K562 (cell line): ENCODE data around the gene KCNG4. TPM values are rescaled to one million over a fixed set of nuclear protein-coding genes. Genes with fewer than 3 reads are reported as not detected.

Experiments used
- BHLHE40 ChIP-seq: IDR thresholded peaks from 2 replicates; pipeline ENCODE4 v1.6.1; 2011; ENCODE audit warnings: low read length, improper control_type of control experiment
- CBX5 ChIP-seq: IDR thresholded peaks from 2 replicates; pipeline ENCODE4 v1.6.1; 2014; ENCODE audit warnings: low read depth, borderline replicate concordance
- DLX4 ChIP-seq: fragments of 250-450 bp; sonication (Bioruptor Pico); IDR thresholded peaks from 2 replicates; pipeline ENCODE4 v1.6.1; 2021; ENCODE audit warnings: mild to moderate bottlenecking
- E2F1 ChIP-seq: sonication (generic); formaldehyde crosslinking; IDR thresholded peaks from 2 replicates; pipeline ENCODE4 v1.8.1; 2023; ENCODE audit warnings: mild to moderate bottlenecking, missing genetic modification reagents, moderate library complexity
- HBP1 ChIP-seq: fragments of 450-650 bp; formaldehyde crosslinking; IDR thresholded peaks from 2 replicates; pipeline ENCODE4 v1.4.0; 2022; ENCODE audit warnings: missing genetic modification characterization
- JUNB ChIP-seq: fragments of 450-650 bp; formaldehyde crosslinking; conservative IDR thresholded peaks from 2 replicates; pipeline ENCODE4 v1.4.0; 2020; ENCODE audit warnings: mild to moderate bottlenecking
- POLR2H ChIP-seq: IDR thresholded peaks from 2 replicates; pipeline ENCODE4 v1.6.1; 2016; ENCODE audit warnings: missing genetic modification characterization, low read depth, mild to moderate bottlenecking, control low read depth, missing compliant biosample characterization, moderate library complexity
- RBFOX2 ChIP-seq: fragments of 200-400 bp; formaldehyde crosslinking; IDR thresholded peaks from 2 replicates; pipeline ENCODE4 v1.6.1; 2017; ENCODE audit warnings: low read depth, mild to moderate bottlenecking, low read length, moderate library complexity
- RCOR1 ChIP-seq, 2 experiments: IDR thresholded peaks; 2 replicates each; pipeline ENCODE4 v1.6.1; 2012; ENCODE audit warnings: low read depth in 2 of 2, low read length in 2 of 2, borderline replicate concordance in 1 of 2, improper control_type of control experiment in 1 of 2
- SNIP1 ChIP-seq: fragments of 450-650 bp; IDR thresholded peaks from 2 replicates; pipeline ENCODE4 v1.7.1; 2017; ENCODE audit warnings: low read depth, mild to moderate bottlenecking
- SUPT5H ChIP-seq: fragments of 450-650 bp; IDR thresholded peaks from 2 replicates; pipeline ENCODE4 v1.6.1; 2016
- THRAP3 ChIP-seq: fragments of 450-650 bp; IDR thresholded peaks from 2 replicates; pipeline ENCODE4 v1.6.1; 2016; ENCODE audit warnings: mild to moderate bottlenecking, inconsistent platforms, borderline replicate concordance
- ZBTB8A ChIP-seq: fragments of 450-650 bp; IDR thresholded peaks from 2 replicates; pipeline ENCODE4 v1.6.1; 2018; ENCODE audit warnings: mild to moderate bottlenecking, moderate library complexity; ENCODE audit not compliant: partially characterized antibody
- ZNF24 ChIP-seq: fragments of 450-650 bp; IDR thresholded peaks from 2 replicates; pipeline ENCODE4 v1.6.1; 2016
- ZNF324 ChIP-seq: fragments of 250-450 bp; sonication (Bioruptor Pico); IDR thresholded peaks from 2 replicates; pipeline ENCODE4 v1.4.0; 2020; ENCODE audit warnings: mild to moderate bottlenecking
- ZNF551 ChIP-seq: fragments of 250-450 bp; sonication (Bioruptor Pico); IDR thresholded peaks from 2 replicates; pipeline ENCODE4 v1.5.0; 2021; ENCODE audit warnings: mild to moderate bottlenecking, moderate library complexity
- ZNF780A ChIP-seq: fragments of 250-450 bp; sonication (Bioruptor Pico); IDR thresholded peaks from 2 replicates; pipeline ENCODE4 v1.5.0; 2021; ENCODE audit warnings: mild to moderate bottlenecking
- polyA plus RNA-seq, 8 experiments: library from polyadenylated mRNA; depleted of rRNA in 4 of 8; stranded (reverse) in 5 of 8; unstranded in 3 of 8; fragments of >200 nt; fragmentation: Nextera tagmentation in 2 of 8; fragmentation: Illumina TruSeq in 1 of 8; extraction: Ambion mirVana in 2 of 8; extraction: Trizol in 1 of 8; gene quantifications; 2 replicates each; pipeline versions ENCODE4 v1.2.1 to v1.2.3, GENCODE V29; 2011 to 2014; ENCODE audit warnings: inconsistent platforms in 1 of 8, missing spikeins in 1 of 8
- total RNA-seq, 7 experiments: library from RNA; depleted of rRNA in 6 of 7; stranded (reverse); fragments of >200 nt in 6 of 7; fragmentation: Illumina TruSeq in 2 of 7; extraction: Trizol in 2 of 7; gene quantifications; 2 replicates each; pipeline versions ENCODE4 v1.2.1 to v1.2.3, GENCODE V29; 2011 to 2021; ENCODE audit warnings: low replicate concordance in 1 of 7
- TF ChIP-seq, protein P1 (sequence below): fragments of 250-450 bp; sonication (Bioruptor Pico); IDR thresholded peaks from 2 replicates; pipeline ENCODE4 v1.5.0; 2021; ENCODE audit warnings: mild to moderate bottlenecking, moderate library complexity
- TF ChIP-seq, protein P2 (sequence below), 2 experiments: fragments of 450-650 bp in 1 of 2; IDR thresholded peaks; 2 replicates each; pipeline ENCODE4 v1.6.1; 2011 to 2017; ENCODE audit warnings: low read depth in 2 of 2, antibody characterized with exemption in 1 of 2, borderline replicate concordance in 1 of 2, low read length in 1 of 2, mild to moderate bottlenecking in 1 of 2, mixed read lengths in 1 of 2; ENCODE audit not compliant: control insufficient read depth in 1 of 2

Gene KCNG4
- total and polyA plus RNA-seq, 9 of the 15 experiments (the other 6 are each of a cell fraction or from before 2014, with no cell fraction given) = not detected

DNA sequence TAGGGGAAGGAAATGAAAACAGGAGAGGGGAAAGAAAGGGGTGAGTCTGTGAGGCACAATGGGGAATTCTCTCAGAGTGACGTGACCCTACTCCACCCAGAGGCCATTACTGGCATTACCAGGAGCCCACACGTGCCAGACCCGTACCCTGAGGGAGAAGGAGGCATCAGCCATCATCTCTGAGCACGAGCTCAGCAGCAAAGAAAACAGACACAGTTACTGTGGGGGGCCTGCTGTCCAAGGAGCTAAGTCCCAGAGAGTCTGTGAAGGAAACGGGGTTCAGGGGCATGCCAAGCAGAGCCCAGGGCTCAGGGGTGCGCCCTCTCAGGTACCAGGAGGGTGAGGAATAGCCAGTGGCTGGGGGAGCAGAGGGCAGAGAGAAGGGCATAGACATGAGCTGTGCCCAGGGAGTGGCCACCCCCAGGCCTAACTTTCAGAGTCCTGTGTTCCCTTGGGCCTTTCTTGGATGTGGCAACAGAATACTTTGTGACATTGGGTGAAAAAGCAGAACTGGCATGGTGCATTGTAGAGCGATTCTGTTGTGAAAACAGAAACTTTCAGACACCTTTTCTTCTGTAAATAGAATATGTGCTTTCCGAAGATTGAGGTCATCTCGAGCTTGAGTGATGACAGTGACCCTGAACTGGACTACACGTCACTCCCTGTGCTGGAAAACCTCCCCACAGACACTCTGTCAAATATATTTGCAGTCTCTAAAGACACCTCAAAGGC lies 64.3 kb downstream of the KCNG4 start (continued):
- no peak for TF ChIP-seq DLX4 (CRISPR knock-in tag)
- TF ChIP-seq, protein P1, sequence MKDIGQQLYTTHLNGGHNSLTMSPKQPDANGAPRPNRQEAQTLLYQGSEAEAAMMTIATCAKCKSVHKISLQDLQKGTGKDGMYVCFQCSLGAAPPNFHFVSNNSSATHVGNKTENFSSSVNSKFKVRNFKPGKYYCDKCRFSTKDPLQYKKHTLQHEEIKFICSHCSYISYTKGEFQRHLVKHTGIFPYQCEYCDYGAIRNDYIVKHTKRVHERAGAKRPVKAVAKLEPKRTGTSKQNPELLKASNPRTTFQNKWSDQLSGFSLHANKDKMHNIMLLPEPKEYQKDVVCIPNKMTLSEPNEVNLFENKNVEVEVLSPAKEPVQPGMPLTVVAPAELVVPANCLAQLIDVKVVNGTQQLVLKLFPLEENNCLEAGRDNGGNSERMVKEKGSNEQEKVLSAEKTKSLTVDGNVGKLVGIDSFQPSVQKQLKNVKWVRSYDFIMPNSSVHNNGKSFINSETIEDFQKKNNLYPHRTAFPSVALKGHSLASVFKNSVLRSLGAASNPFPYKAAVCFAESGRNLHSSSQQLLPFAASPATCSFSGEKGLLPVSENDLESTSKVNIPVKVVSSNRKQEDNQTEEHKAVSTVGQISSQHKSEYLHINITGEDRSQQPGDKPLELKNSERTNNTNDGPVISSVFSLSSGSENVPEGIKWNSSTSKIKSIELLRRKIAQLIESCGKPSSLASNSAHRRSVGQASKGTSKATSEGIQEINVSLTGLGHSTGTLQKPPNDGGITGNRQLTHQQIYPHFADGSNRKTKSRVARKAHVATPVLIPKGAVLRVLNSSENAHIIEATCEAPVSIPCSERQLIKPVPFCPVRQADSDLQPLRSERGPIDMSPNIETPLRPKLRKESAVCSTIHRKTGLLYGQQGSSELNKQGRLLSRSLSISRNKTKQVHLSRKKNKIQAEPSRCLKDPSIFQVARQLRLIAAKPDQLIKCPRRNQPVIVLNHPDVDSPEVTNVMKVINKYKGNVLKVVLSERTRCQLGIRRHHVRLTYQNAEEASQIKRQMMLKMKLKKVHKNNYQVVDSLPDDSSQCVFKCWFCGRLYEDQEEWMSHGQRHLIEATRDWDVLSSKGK = no peak
- no peak for TF ChIP-seq ZBTB8A
- TF ChIP-seq RCOR1 (IDR thresholded peaks at IDR 0.05; ENCODE audit: borderline replicate concordance in 1 of 2, low read depth in 2 of 2, low read length in 2 of 2) = peak in 1 of 2 experiments; percentile 26; a peak in 1 of 4 replicates
- no peak for TF ChIP-seq E2F1 (CRISPR knock-in tag)
- TF ChIP-seq ZNF324 (CRISPR knock-in tag) = no peak
- no peak for TF ChIP-seq THRAP3
- TF ChIP-seq ZNF551 (CRISPR knock-in tag) = no peak
- no peak for TF ChIP-seq ZNF780A (CRISPR knock-in tag)
- TF ChIP-seq ZNF24 = no peak
- no peak for TF ChIP-seq SUPT5H
- no peak for TF ChIP-seq SNIP1
- no peak for TF ChIP-seq HBP1 (CRISPR knock-in tag)
- no peak for TF ChIP-seq CBX5
- peak; percentile 99 for TF ChIP-seq BHLHE40
- TF ChIP-seq POLR2H = no peak
- TF ChIP-seq, protein P2, sequence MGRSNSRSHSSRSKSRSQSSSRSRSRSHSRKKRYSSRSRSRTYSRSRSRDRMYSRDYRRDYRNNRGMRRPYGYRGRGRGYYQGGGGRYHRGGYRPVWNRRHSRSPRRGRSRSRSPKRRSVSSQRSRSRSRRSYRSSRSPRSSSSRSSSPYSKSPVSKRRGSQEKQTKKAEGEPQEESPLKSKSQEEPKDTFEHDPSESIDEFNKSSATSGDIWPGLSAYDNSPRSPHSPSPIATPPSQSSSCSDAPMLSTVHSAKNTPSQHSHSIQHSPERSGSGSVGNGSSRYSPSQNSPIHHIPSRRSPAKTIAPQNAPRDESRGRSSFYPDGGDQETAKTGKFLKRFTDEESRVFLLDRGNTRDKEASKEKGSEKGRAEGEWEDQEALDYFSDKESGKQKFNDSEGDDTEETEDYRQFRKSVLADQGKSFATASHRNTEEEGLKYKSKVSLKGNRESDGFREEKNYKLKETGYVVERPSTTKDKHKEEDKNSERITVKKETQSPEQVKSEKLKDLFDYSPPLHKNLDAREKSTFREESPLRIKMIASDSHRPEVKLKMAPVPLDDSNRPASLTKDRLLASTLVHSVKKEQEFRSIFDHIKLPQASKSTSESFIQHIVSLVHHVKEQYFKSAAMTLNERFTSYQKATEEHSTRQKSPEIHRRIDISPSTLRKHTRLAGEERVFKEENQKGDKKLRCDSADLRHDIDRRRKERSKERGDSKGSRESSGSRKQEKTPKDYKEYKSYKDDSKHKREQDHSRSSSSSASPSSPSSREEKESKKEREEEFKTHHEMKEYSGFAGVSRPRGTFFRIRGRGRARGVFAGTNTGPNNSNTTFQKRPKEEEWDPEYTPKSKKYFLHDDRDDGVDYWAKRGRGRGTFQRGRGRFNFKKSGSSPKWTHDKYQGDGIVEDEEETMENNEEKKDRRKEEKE (IDR thresholded peaks at IDR 0.05; ENCODE audit: borderline replicate concordance in 1 of 2, control insufficient read depth in 1 of 2, low read depth in 2 of 2, low read length in 1 of 2) = no peak
- TF ChIP-seq JUNB (CRISPR knock-in tag) = no peak
- TF ChIP-seq RBFOX2 = no peak
